ENCODE measurements around the gene PJA2. TPM values are rescaled to one million over a fixed set of nuclear protein-coding genes. Genes with fewer than 3 reads are reported as not detected.

Gene PJA2
- total and polyA plus RNA-seq, 2 of the 8 experiments (the other 6 are each of a cell fraction or from before 2014, with no cell fraction given): 15.3 to 47.7 TPM

DNA sequence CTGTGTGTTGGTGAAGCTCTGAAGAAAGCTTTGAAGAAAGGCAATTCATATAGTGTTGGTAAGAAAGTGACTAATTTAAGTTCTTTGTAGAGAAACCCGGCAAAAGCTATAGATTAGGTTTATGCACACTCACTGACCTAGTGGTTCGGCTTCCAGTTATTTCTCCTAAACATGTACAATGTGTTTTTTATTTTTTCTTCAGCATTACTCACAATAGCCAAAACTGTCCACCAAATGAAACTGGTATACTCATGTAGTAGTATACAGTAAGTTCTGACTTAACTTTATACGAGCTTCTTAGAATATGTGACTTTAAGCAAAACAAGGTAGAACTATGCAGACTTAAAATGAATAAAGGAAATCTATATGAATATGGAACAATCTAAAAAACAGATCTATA, 44.8 kb downstream of the PJA2 start:
- no peak overlapping the region for H3K23ac ChIP-seq (ENCODE audit: insufficient read length)
- H3K18ac ChIP-seq (ENCODE audit: extremely low read depth, low read length): no peak overlapping the region
- H2BK15ac ChIP-seq (ENCODE audit: low read length): no peak overlapping the region
- no peak overlapping the region for H2AK5ac ChIP-seq (ENCODE audit: low read depth, low read length)
- H2BK20ac ChIP-seq (ENCODE audit: low read length): no peak overlapping the region
- H3K14ac ChIP-seq (ENCODE audit: insufficient read length): no peak overlapping the region
- H3K4me3 ChIP-seq (ENCODE audit: extremely low read depth in 1 of 4, insufficient read depth in 2 of 4, low read depth in 3 of 4, low read length in 4 of 4): no peak overlapping the region
- H3K79me1 ChIP-seq (ENCODE audit: low read depth, low read length): no peaks in the 10 kb centered on the region
- H3K4me1 ChIP-seq (replicated peaks in 1 of 4; ENCODE audit: control insufficient read depth in 3 of 4, insufficient read depth in 4 of 4, low read length in 3 of 4): no peaks in the 10 kb centered on the region
- FAIRE-seq: no peak
- no peak overlapping the region for H3K27ac ChIP-seq (ENCODE audit: low read depth, low read length)
- H3K4ac ChIP-seq (replicated peaks; ENCODE audit: insufficient read length, low read depth, low read length): no peak overlapping the region
- H3K56ac ChIP-seq (replicated peaks; ENCODE audit: insufficient read length, low read depth, low read length): no peak overlapping the region
- no peak overlapping the region for H3K9ac ChIP-seq (replicated peaks in 1 of 4; ENCODE audit: extremely low read depth in 1 of 4, low read depth in 3 of 4, low read length in 3 of 4)
- H2AFZ ChIP-seq (ENCODE audit: low read length): no peak overlapping the region
- H3K79me2 ChIP-seq (ENCODE audit: control insufficient read depth in 1 of 2, insufficient read depth in 2 of 2, low read length in 2 of 2): no peaks in the 10 kb centered on the region
- WGBS, 2 experiments (ENCODE audit: extremely low coverage in 1 of 2, insufficient coverage in 1 of 2, insufficient read length in 1 of 2, insufficient replicate concordance in 2 of 2, low coverage in 1 of 2, low lambda C conversion rate in 2 of 2, missing lambda C conversion rate in 1 of 2): 95% methylated on average over 3 of the region's 3 CpGs; no CpG with 5 or more reads in 1 of the 2 experiments
- no peaks in the 10 kb centered on the region for H3K23me2 ChIP-seq (ENCODE audit: low read depth, low read length)
- H3K9me3 ChIP-seq (ENCODE audit: insufficient read depth in 2 of 2, low read depth in 1 of 2, low read length in 1 of 2): no peaks in the 10 kb centered on the region
- no peak overlapping the region for H2BK120ac ChIP-seq (replicated peaks; ENCODE audit: low read depth, low read length)
- no peak overlapping the region for H4K5ac ChIP-seq (ENCODE audit: insufficient read length, low read depth, low read length)
- H4K20me1 ChIP-seq (replicated peaks in 1 of 2; ENCODE audit: control insufficient read depth in 1 of 2, insufficient read depth in 2 of 2, low read length in 2 of 2): no peaks in the 10 kb centered on the region
- no peak overlapping the region for H2BK12ac ChIP-seq (ENCODE audit: low read depth, low read length)
- no peak overlapping the region for H4K91ac ChIP-seq (replicated peaks; ENCODE audit: insufficient read length, low read length)
- POLR2A ChIA-PET (ENCODE audit: partially characterized antibody): no interaction called here
- no peak overlapping the region for H4K8ac ChIP-seq (ENCODE audit: extremely low read depth, insufficient read depth, low read length)
- H3K36me3 ChIP-seq (ENCODE audit: control insufficient read depth in 2 of 4, insufficient read depth in 4 of 4, low read length in 3 of 4): peaks cover 0 to 40% (median 13%) of the 10 kb centered on the region in 4 experiments; a peak in 6 of 8 replicates
- no peak overlapping the region for H3K4me2 ChIP-seq (ENCODE audit: insufficient read depth in 1 of 2, low read depth in 2 of 2, low read length in 2 of 2)
- DNase-seq (ENCODE audit: low read depth in 1 of 2, low spot score in 2 of 2): no peak
- no peak overlapping the region for H2BK5ac ChIP-seq (ENCODE audit: low read depth, low read length)
- CTCF ChIA-PET (ENCODE audit: partially characterized antibody): no interaction called here
- H3K27me3 ChIP-seq (replicated peaks in 1 of 4; ENCODE audit: control insufficient read depth in 3 of 4, extremely low read depth in 1 of 4, insufficient read depth in 3 of 4, low read length in 3 of 4): no peaks in the 10 kb centered on the region
- TF ChIP-seq, protein P1, sequence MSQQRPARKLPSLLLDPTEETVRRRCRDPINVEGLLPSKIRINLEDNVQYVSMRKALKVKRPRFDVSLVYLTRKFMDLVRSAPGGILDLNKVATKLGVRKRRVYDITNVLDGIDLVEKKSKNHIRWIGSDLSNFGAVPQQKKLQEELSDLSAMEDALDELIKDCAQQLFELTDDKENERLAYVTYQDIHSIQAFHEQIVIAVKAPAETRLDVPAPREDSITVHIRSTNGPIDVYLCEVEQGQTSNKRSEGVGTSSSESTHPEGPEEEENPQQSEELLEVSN (IDR thresholded peaks at IDR 0.05): no peak
- TF ChIP-seq ZNF274 (IDR thresholded peaks at IDR 0.05; ENCODE audit: borderline replicate concordance, extremely low read depth, low read length): no peak
- TF ChIP-seq BRCA1 (IDR thresholded peaks at IDR 0.05; ENCODE audit: low read depth, low read length): no peak
- TF ChIP-seq RNF2 (IDR thresholded peaks at IDR 0.05; ENCODE audit: borderline replicate concordance, low read depth, low read length, missing control alignments, poor library complexity, severe bottlenecking): no peak
- no peak for TF ChIP-seq BCL11A (IDR thresholded peaks at IDR 0.05; ENCODE audit: low read depth in 2 of 2, low read length in 2 of 2)
- TF ChIP-seq KDM1A (IDR thresholded peaks at IDR 0.05; ENCODE audit: borderline replicate concordance, low read length): no peak
- no peak for TF ChIP-seq MAFK (IDR thresholded peaks at IDR 0.05; ENCODE audit: low read depth, low read length)
- TF ChIP-seq CHD1 (IDR thresholded peaks at IDR 0.05; ENCODE audit: low read depth, low read length): no peak
- TF ChIP-seq RAD21 (IDR thresholded peaks at IDR 0.05 in 1 of 2, conservative IDR thresholded peaks at IDR 0.05 in 1 of 2; ENCODE audit: low read depth in 2 of 2, low read length in 2 of 2): no peak
- TF ChIP-seq TAF7 (optimal IDR thresholded peaks at IDR 0.05; ENCODE audit: borderline replicate concordance, low read depth, low read length): no peak
- no peak for TF ChIP-seq KDM5A (IDR thresholded peaks at IDR 0.05; ENCODE audit: low read length)

All from H1 (cell line).